GM10266 (cell line): ENCODE measurements around the gene WSCD2.

Experiments
- DNase-seq: peaks from one replicate; pipeline ENCODE4 v3.0.0; 2012; ENCODE audit errors: extremely low spot score
- TF ChIP-seq, protein P1 (sequence below): IDR thresholded peaks from 2 replicates; pipeline ENCODE4 v1.5.1; 2012; ENCODE audit warnings: mild to moderate bottlenecking, low read depth; ENCODE audit not compliant: control insufficient read depth, insufficient read depth; ENCODE audit errors: missing control alignments

WSCD2 gene

DNA sequence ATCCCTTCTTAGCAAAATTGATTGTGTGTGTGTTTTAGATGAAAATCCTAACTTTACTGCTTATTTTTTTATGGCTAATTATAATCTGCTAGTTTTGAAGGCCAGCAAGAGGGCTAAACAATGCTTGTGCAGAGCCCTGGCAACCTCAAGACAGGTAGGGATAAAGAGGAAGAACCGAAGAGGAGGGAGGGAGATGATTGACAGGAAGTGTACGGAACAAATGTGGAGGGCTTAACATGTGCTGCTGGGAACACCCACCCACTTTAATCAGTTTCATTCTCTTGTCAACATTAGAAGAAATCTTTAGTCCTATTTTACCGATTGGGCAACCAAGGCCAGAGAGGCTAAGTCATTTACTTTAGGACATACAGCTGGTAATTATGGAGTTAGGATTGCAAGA lies 1.4 kb upstream of the WSCD2 start:
- no peak for DNase-seq
- TF ChIP-seq, protein P1, sequence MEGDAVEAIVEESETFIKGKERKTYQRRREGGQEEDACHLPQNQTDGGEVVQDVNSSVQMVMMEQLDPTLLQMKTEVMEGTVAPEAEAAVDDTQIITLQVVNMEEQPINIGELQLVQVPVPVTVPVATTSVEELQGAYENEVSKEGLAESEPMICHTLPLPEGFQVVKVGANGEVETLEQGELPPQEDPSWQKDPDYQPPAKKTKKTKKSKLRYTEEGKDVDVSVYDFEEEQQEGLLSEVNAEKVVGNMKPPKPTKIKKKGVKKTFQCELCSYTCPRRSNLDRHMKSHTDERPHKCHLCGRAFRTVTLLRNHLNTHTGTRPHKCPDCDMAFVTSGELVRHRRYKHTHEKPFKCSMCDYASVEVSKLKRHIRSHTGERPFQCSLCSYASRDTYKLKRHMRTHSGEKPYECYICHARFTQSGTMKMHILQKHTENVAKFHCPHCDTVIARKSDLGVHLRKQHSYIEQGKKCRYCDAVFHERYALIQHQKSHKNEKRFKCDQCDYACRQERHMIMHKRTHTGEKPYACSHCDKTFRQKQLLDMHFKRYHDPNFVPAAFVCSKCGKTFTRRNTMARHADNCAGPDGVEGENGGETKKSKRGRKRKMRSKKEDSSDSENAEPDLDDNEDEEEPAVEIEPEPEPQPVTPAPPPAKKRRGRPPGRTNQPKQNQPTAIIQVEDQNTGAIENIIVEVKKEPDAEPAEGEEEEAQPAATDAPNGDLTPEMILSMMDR: no peak

DNA sequence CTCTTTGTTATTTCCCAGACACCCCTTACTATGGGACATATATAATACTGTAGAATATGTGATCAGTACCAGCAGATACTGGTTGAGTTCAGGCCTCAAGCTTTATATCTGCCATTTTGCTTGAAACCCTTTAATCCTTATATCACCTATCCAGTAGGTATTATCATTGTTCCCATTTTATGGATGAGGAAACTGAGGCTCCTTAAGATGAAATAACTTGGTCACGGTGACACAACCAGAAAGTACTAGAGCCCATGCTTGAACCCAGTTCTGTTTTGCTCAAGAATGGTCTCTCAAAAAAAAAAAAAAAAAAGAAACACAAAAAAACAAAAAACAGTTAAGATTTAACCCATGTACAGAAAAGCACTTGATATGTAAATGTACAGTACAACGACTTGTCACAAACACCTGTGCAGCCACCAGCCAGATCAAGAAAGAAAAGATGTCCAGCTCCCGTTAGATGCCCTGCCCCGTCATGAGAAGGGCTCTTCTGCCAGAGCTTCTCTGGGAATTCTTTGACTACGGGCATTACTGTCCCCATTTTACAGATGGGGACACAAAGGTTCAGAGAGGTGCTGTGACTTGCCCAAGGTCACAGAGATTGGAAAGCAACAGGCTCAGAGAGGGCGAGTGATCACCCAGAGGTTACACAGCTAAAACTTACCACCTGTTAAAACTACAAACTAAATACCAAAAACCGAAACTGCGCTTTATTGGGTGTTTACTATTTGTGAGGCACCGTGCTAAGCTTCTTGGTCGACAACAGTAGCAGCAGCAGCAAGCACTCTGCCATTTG lies 669 bp upstream of the WSCD2 start:
- no peak for DNase-seq
- TF ChIP-seq, protein P1: no peak

DNA sequence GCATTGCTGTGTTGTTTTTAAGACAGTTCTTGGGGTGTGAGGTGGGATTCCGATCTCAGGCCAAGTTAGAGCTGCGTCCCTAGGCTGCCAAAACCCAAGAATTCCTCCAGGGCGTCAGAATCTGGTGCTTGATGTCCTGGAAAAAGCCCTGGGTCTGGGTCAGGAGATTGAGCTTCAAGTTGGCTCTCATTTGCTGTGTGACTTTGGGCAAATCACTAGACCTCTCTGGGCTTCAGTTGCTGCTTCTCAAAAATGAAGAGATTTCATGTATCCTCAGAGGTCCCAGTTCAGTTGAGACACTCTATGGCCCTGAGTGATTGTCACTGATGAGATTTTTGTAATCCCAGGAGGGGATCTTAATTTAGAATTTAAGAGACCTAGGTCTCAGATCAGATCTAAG lies 1.9 kb downstream of the WSCD2 start:
- TF ChIP-seq, protein P1: no peak
- no peak for DNase-seq

DNA sequence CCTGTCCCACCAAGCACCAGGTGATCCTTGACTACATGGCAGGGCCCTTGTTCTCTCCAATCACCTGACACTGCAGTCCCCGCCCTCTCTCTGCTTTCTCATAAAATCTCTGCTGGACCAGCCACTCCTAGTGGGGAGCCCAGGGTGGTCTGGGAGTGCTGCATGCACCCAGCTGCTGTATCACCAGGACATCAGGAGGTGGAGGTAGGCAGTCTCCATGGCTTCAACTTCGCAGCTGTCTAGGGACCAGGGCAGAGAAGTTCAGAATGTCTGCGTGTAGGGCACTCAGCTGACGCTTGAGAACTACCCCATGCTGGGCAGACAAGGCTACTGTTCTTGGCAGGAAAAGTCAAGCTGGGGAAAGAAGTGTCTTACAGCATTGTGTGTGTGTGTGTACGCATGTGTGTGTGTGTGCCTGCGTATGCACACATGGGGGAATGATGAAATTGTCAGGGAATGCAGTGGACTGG lies 2.6 kb downstream of the WSCD2 start:
- DNase-seq: no peak
- TF ChIP-seq, protein P1: no peak

DNA sequence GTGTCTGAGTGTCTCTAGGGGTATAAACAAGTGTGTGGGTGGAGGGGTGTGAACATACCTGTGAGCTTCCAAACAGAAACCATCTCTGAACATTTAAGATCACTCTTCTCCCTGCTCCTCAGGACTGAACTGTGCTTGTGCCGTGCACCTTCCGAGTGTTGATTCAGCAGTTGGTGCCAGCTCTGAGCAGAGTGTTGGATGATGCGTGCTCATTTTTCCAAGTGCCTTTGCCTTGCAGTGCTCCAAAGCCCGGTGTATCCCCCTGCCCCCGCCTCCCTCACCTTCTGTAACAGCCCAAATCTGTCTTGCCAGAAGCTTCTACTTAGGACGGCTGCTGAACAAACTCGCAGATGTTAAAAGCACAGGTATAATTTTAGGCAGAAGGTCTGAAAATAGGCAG lies 4.4 kb downstream of the WSCD2 start:
- TF ChIP-seq, protein P1: no peak
- DNase-seq: no peak

DNA sequence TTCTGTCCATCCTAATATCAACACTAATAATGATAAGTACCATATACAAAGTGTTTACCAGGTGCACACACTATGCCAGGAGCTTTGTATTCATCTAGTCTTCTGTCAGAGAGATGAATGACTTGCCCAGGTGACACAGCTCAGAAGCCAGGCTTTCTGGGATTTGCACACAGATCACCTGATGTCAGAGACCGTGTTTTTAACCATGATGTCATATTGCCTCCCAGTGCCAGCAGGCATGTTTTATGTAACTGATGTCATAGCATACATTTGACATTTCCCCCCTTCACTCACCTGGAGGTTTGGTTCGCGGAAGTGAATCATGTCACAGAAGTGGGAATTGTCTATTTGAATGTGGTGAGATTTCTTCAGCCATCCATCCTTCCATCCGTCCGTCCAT lies 5.7 kb downstream of the WSCD2 start:
- DNase-seq: no peak
- TF ChIP-seq, protein P1: no peak

DNA sequence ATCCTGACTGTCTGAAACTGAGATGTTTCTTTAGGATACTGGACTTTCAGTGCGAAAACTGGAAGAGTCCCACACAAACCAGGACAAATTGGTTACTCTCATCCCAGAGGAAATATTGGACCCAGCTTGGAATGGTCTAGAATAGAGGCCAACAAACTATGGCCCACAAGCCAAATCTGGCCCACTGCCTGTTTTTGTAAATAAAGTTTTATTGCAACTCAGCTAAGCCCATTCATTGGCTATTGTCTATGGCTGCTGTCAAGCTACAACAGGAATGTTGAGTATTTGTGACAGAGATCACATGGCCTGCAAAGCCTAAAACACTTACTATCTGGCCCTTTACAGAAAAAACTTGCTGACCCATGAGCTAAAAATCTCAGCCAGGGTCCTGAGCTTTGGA lies 6.5 kb downstream of the WSCD2 start:
- DNase-seq: no peak
- TF ChIP-seq, protein P1: no peak
